ENCODE data around the gene RBMS2. TPM values are rescaled to one million over a fixed set of nuclear protein-coding genes. Genes with fewer than 3 reads are reported as not detected.

The RBMS2 gene
- total and polyA plus RNA-seq, 2 donors: 11.2 to 27.5 TPM

Small RNA genes lying within 50 kb of the gene (small RNA-seq; reads per million reads assigned to genes)
- not detected for gene RNU6-343P
- gene SNORD59A: 4,354 reads per million, percentile 100 among the genes with 10 or more reads in this experiment

Other genes with a start within 250 kb of the RBMS2 start
- gene CS, start 221.5 kb upstream of the RBMS2 start, total RNA-seq: 64.3 TPM
- 101 TPM for gene CS, start 221.5 kb upstream of the RBMS2 start, polyA plus RNA-seq
- gene CNPY2, start 205.8 kb upstream of the RBMS2 start, total RNA-seq: 53.8 TPM
- gene CNPY2, start 205.8 kb upstream of the RBMS2 start, polyA plus RNA-seq: 75.6 TPM
- 64.7 TPM for gene PAN2, start 187.8 kb upstream of the RBMS2 start, total RNA-seq
- 31.1 TPM for gene PAN2, start 187.8 kb upstream of the RBMS2 start, polyA plus RNA-seq
- not detected for gene IL23A, start 182.9 kb upstream of the RBMS2 start, total RNA-seq
- 0.89 TPM for gene IL23A, start 182.9 kb upstream of the RBMS2 start, polyA plus RNA-seq
- gene STAT2, start 161.7 kb upstream of the RBMS2 start, total RNA-seq: 156 TPM
- 66.3 TPM for gene STAT2, start 161.7 kb upstream of the RBMS2 start, polyA plus RNA-seq
- gene APOF, start 159.0 kb upstream of the RBMS2 start, total RNA-seq: not detected
- 0.13 TPM for gene APOF, start 159.0 kb upstream of the RBMS2 start, polyA plus RNA-seq
- gene TIMELESS, start 72.4 kb upstream of the RBMS2 start, total RNA-seq: 8.9 TPM
- gene TIMELESS, start 72.4 kb upstream of the RBMS2 start, polyA plus RNA-seq: 6.2 TPM
- gene MIP, start 67.2 kb upstream of the RBMS2 start, total RNA-seq: not detected
- gene MIP, start 67.2 kb upstream of the RBMS2 start, polyA plus RNA-seq: not detected
- gene SPRYD4, start 53.2 kb upstream of the RBMS2 start, total RNA-seq: 2.0 TPM
- gene SPRYD4, start 53.2 kb upstream of the RBMS2 start, polyA plus RNA-seq: 2.4 TPM
- 0.79 TPM for gene GLS2, start 33.7 kb upstream of the RBMS2 start, total RNA-seq
- gene GLS2, start 33.7 kb upstream of the RBMS2 start, polyA plus RNA-seq: 0.90 TPM
- gene BAZ2A, start 108.5 kb downstream of the RBMS2 start, total RNA-seq: 27.4 TPM
- gene BAZ2A, start 108.5 kb downstream of the RBMS2 start, polyA plus RNA-seq: 30.9 TPM
- gene ATP5F1B, start 124.2 kb downstream of the RBMS2 start, total RNA-seq: 175 TPM
- gene ATP5F1B, start 124.2 kb downstream of the RBMS2 start, polyA plus RNA-seq: 583 TPM
- 118 TPM for gene PTGES3, start 166.5 kb downstream of the RBMS2 start, total RNA-seq
- 184 TPM for gene PTGES3, start 166.5 kb downstream of the RBMS2 start, polyA plus RNA-seq
- 1,052 TPM for gene NACA, start 203.5 kb downstream of the RBMS2 start, total RNA-seq
- gene NACA, start 203.5 kb downstream of the RBMS2 start, polyA plus RNA-seq: 1,683 TPM
- 23.2 TPM for gene PRIM1, start 230.5 kb downstream of the RBMS2 start, total RNA-seq
- 6.2 TPM for gene PRIM1, start 230.5 kb downstream of the RBMS2 start, polyA plus RNA-seq
- gene HSD17B6, start 241.5 kb downstream of the RBMS2 start, total RNA-seq: 5.8 TPM
- 91.8 TPM for gene HSD17B6, start 241.5 kb downstream of the RBMS2 start, polyA plus RNA-seq

All from urinary bladder (tissue), 2 donors.